Measurements from ENCODE around the gene ELP1.
A peak's percentile ranks its signal among the peaks of the same experiment; 100 is the strongest.
"Not testable (repeated sequence)": the region's sequence is repeated elsewhere in the genome, so short reads cannot be mapped to it uniquely, and the experiment has no call there.

ELP1 gene

GRCh38 chr9:108928386-108928785 is 5.5 kb downstream of the ELP1 start:
- DNase-seq = no peak

- DNase-seq = no peak
These were observed 9.5 kb downstream of the ELP1 start for GRCh38 chr9:108924466-108924865.

- DNase-seq = no peak
These were observed 12.7 kb downstream of the ELP1 start for GRCh38 chr9:108921200-108921599.

- DNase-seq = not testable (repeated sequence)
These were observed 13.5 kb downstream of the ELP1 start for GRCh38 chr9:108920401-108920800.

- no peak for DNase-seq
These were observed 14.4 kb downstream of the ELP1 start for GRCh38 chr9:108919517-108919916.

- no peak for DNase-seq
These were observed 20.5 kb downstream of the ELP1 start for GRCh38 chr9:108913391-108913790.

- DNase-seq = no peak
These were observed 22.1 kb downstream of the ELP1 start for GRCh38 chr9:108911820-108912219.

- DNase-seq = no peak
These were observed 23.0 kb downstream of the ELP1 start for GRCh38 chr9:108910914-108911313.

- DNase-seq = no peak
These were observed 23.5 kb downstream of the ELP1 start for GRCh38 chr9:108910402-108910801.

GRCh38 chr9:108905494-108905893 is 28.4 kb downstream of the ELP1 start:
- DNase-seq = no peak

- DNase-seq = no peak
These were observed 29.8 kb downstream of the ELP1 start for GRCh38 chr9:108904161-108904560.

GRCh38 chr9:108903420-108904103 is 30.4 kb downstream of the ELP1 start:
- DNase-seq = no peak

- DNase-seq = no peak
These were observed 33.7 kb downstream of the ELP1 start for GRCh38 chr9:108900176-108900575.

- DNase-seq = not testable (repeated sequence)
These were observed 34.8 kb downstream of the ELP1 start for GRCh38 chr9:108899023-108899695.

GRCh38 chr9:108897324-108898096 is 36.4 kb downstream of the ELP1 start:
- DNase-seq = no peak

- no peak for DNase-seq
These were observed 39.5 kb downstream of the ELP1 start for GRCh38 chr9:108894225-108894997.

GRCh38 chr9:108889649-108890067 is 44.3 kb downstream of the ELP1 start:
- no peak for DNase-seq

GRCh38 chr9:108886594-108887271 is 47.2 kb downstream of the ELP1 start:
- not testable (repeated sequence) for DNase-seq

- DNase-seq = peak; percentile 3 to 17
These were observed 48.1 kb downstream of the ELP1 start for GRCh38 chr9:108885643-108886348.

- DNase-seq = no peak
These were observed 49.2 kb downstream of the ELP1 start for GRCh38 chr9:108884701-108885100.

- DNase-seq = no peak
These were observed 50.8 kb downstream of the ELP1 start for GRCh38 chr9:108883085-108883484.
